DND-41 (cell line): ENCODE results near the gene ZNF146.

Experiments used
- ATAC-seq: fragments of 200-7000 bp; cut with Tn5 transposase; 3 replicates; pipeline ENCODE4 v1.9.1; 2021; ENCODE audit warnings: low read depth; ENCODE audit not compliant: insufficient read depth
- DNase-seq: peaks from one replicate; pipeline ENCODE4 v3.0.0-alpha.2; 2020
- H2AFZ ChIP-seq: 2 replicates; pipeline ENCODE4 v1.6.0; 2012; ENCODE audit warnings: low read depth, low read length
- H3K27ac ChIP-seq: 2 replicates; pipeline ENCODE4 v1.5.1; 2012; ENCODE audit warnings: low read length, inconsistent platforms
- H3K27me3 ChIP-seq: fragments of 200-600 bp; sonication (generic); 2 replicates; pipeline ENCODE4 v1.6.0; 2012; ENCODE audit warnings: low read length, mild to moderate bottlenecking, inconsistent platforms; ENCODE audit not compliant: insufficient read depth, poor library complexity
- H3K36me3 ChIP-seq: 2 replicates; pipeline ENCODE4 v1.5.1; 2012; ENCODE audit warnings: low read length, inconsistent platforms; ENCODE audit not compliant: insufficient read depth
- H3K4me1 ChIP-seq: 2 replicates; pipeline ENCODE4 v1.5.1; 2012; ENCODE audit warnings: mild to moderate bottlenecking, low read length; ENCODE audit not compliant: insufficient read depth
- H3K4me2 ChIP-seq: 2 replicates; pipeline ENCODE4 v1.6.0; 2012; ENCODE audit warnings: mild to moderate bottlenecking, moderate library complexity, low read length, inconsistent platforms; ENCODE audit not compliant: insufficient read depth
- H3K4me3 ChIP-seq, 2 experiments: fragments of 200-600 bp in 1 of 2; shearing (Covaris generic) in 1 of 2; 2 replicates each; pipeline ENCODE4 v1.5.1; 2012 to 2016; ENCODE audit warnings: inconsistent platforms in 2 of 2, low read length in 2 of 2, mild to moderate bottlenecking in 2 of 2, low read depth in 1 of 2, moderate library complexity in 1 of 2
- H3K79me2 ChIP-seq: 2 replicates; pipeline ENCODE4 v1.6.0; 2012; ENCODE audit warnings: low read length, inconsistent platforms; ENCODE audit not compliant: insufficient read depth
- H3K9ac ChIP-seq: 2 replicates; pipeline ENCODE4 v1.6.0; 2012; ENCODE audit warnings: low read depth, mild to moderate bottlenecking, inconsistent platforms, low read length, moderate library complexity
- H3K9me3 ChIP-seq: 2 replicates; pipeline ENCODE4 v1.5.1; 2012; ENCODE audit warnings: low read length, moderate library complexity, mild to moderate bottlenecking, inconsistent platforms; ENCODE audit not compliant: insufficient read depth, severe bottlenecking
- H4K20me1 ChIP-seq: 2 replicates; pipeline ENCODE4 v1.6.0; 2012; ENCODE audit warnings: low read length; ENCODE audit not compliant: insufficient read depth
- EZH2 ChIP-seq: IDR thresholded peaks from 3 replicates; pipeline ENCODE4 v1.6.1; 2012; ENCODE audit warnings: borderline replicate concordance, low read depth, mild to moderate bottlenecking, moderate library complexity, low read length, inconsistent platforms; ENCODE audit not compliant: severe bottlenecking
- TF ChIP-seq, protein P1 (sequence below): IDR thresholded peaks from 2 replicates; pipeline ENCODE4 v1.5.1; 2012; ENCODE audit warnings: borderline replicate concordance, low read length, moderate library complexity, mild to moderate bottlenecking; ENCODE audit not compliant: poor library complexity, severe bottlenecking; ENCODE audit errors: extremely low read depth

Gene ZNF146

DNA sequence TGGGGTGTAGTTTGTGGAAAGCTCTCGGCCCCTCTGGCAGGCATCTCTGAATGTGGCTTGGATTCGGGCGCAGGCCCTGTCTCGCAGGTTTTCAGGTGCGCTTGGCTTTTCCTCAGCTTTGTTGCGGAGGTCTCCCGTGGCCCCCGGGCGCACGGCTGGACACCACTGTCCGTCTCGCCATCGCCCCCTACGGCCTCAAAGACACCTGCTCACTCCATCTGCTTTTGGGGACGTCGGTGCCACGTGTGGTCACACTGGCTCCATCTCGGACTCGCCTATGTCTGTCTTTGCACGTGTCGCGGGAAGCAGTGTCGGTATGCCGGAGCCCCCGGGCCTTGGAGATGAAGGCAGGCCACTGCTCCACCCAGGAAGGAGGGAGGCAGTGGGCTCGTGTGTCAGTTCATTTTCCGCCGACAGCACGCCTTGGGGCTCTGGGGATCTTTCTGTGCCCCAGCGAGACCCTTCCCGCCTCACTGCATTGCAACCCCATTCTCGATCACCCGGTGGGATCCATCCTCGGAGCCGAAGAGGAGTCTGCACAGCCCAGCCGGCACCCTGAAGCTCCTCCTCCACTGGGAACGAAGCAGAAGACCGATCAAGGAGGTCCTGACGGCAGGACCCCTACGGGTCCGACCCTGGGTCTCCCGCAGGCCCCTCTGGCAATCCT lies 42.1 kb downstream of the ZNF146 start:
- no peak overlapping the region for H3K4me3 ChIP-seq
- H4K20me1 ChIP-seq = no peaks in the 10 kb centered on the region
- DNase-seq (no peak), ATAC-seq (no peak)
- no peak for TF ChIP-seq EZH2
- TF ChIP-seq, protein P1, sequence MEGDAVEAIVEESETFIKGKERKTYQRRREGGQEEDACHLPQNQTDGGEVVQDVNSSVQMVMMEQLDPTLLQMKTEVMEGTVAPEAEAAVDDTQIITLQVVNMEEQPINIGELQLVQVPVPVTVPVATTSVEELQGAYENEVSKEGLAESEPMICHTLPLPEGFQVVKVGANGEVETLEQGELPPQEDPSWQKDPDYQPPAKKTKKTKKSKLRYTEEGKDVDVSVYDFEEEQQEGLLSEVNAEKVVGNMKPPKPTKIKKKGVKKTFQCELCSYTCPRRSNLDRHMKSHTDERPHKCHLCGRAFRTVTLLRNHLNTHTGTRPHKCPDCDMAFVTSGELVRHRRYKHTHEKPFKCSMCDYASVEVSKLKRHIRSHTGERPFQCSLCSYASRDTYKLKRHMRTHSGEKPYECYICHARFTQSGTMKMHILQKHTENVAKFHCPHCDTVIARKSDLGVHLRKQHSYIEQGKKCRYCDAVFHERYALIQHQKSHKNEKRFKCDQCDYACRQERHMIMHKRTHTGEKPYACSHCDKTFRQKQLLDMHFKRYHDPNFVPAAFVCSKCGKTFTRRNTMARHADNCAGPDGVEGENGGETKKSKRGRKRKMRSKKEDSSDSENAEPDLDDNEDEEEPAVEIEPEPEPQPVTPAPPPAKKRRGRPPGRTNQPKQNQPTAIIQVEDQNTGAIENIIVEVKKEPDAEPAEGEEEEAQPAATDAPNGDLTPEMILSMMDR = no peak
- no peaks in the 10 kb centered on the region for H3K9me3 ChIP-seq
- H3K79me2 ChIP-seq = no peaks in the 10 kb centered on the region
- H2AFZ ChIP-seq = no peak overlapping the region
- H3K36me3 ChIP-seq = no peaks in the 10 kb centered on the region
- no peak overlapping the region for H3K27ac ChIP-seq
- H3K9ac ChIP-seq = no peak overlapping the region
- no peaks in the 10 kb centered on the region for H3K27me3 ChIP-seq
- H3K4me2 ChIP-seq = no peak overlapping the region
- no peaks in the 10 kb centered on the region for H3K4me1 ChIP-seq

DNA sequence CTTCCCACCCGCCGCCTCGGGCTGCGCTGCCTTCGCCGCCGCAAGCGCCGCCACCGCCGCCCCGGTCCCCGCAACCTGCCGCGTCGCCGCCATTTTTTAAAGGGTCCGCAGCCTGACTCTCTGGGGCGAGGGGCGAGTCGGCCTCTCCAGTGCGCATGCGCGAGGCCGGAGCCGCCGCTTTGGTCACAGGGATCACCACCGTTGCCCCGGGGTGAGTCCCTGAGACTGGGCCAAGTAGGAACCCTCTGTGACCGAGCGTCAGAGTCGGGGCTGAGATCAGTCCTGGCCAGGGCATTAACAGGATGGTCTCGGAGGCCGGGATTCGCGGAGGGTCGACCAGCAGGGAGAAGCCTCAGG lies 42.6 kb downstream of the ZNF146 start:
- no peak overlapping the region for H3K4me2 ChIP-seq
- no peak overlapping the region for H2AFZ ChIP-seq
- TF ChIP-seq, protein P1 = no peak
- no peak for TF ChIP-seq EZH2

DNA sequence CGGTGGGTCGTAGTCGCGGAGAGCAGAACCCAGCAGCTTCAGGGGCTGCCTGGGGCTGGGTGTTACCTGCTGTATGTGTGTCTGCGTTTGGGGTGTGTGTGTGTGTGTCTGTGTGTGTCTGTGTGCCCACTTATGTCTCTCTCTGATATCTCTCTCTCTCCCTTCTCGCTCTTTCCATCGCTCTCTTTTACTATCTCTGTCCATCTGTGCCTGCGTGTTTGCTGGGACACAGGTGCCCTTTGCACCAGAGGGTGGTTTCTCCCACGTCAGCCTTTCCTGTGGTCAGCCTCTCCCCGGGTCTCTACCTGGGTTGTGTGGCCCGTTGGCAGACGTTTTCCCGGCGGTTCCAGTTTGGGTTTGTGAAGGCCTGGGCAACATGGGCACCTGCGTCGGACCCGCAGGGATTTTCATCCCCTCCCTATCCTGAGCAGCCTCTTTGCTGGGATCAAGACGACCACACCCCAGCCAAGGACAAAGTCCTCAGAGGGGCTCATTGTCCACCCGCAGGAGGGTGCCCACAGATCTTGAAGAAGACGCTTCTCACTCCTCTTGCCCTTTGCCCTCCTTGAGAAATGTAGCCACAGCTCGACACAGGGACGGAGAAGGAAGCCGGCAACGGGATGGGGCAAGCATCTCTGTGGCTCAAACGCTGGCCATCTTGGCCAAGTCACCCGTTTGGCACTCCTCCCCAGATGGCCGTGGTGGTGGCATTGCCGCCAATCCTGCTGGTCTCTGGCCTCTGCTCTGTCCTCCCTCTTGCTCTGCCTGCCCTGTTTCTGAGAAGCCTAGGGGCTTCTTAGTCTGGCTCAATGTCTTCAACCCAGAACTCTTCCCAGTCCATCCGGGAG lies 43.3 kb downstream of the ZNF146 start:
- Histone ChIP-seq H3K4me3 (no peak overlapping the region), H3K4me2 (no peak overlapping the region)

More for the DNA sequence above, 42.6 kb downstream of the ZNF146 start:
- H3K36me3 ChIP-seq = no peaks in the 10 kb centered on the region
- H3K27me3 ChIP-seq = no peaks in the 10 kb centered on the region
- no peak overlapping the region for H3K27ac ChIP-seq
- DNase-seq = no peak
- no peak overlapping the region for H3K4me3 ChIP-seq
- H3K9ac ChIP-seq = no peak overlapping the region
- no peaks in the 10 kb centered on the region for H3K9me3 ChIP-seq
- no peaks in the 10 kb centered on the region for H3K79me2 ChIP-seq
- no peak for ATAC-seq
- H4K20me1 ChIP-seq = no peaks in the 10 kb centered on the region
- H3K4me1 ChIP-seq = no peaks in the 10 kb centered on the region

More for the DNA sequence above, 43.3 kb downstream of the ZNF146 start:
- no peak overlapping the region for H3K9ac ChIP-seq
- H2AFZ ChIP-seq = no peak overlapping the region
- H3K4me1 ChIP-seq = no peaks in the 10 kb centered on the region
- no peaks in the 10 kb centered on the region for H3K79me2 ChIP-seq
- DNase-seq = no peak
- no peak for TF ChIP-seq EZH2
- TF ChIP-seq, protein P1 = no peak
- no peaks in the 10 kb centered on the region for H3K36me3 ChIP-seq
- H4K20me1 ChIP-seq = no peaks in the 10 kb centered on the region
- no peak for ATAC-seq
- no peaks in the 10 kb centered on the region for H3K9me3 ChIP-seq
- H3K27ac ChIP-seq = no peak overlapping the region
- no peaks in the 10 kb centered on the region for H3K27me3 ChIP-seq
